HCT116 (cell line): Measurements from ENCODE around the gene OCA2.

Experiments used
- CEBPB ChIP-seq: IDR thresholded peaks from 2 replicates; pipeline ENCODE4 v1.6.1; 2012; ENCODE audit warnings: low read depth
- CTCF ChIP-seq, 3 experiments: fragments of 200-600 bp in 1 of 3; sonication (generic) in 1 of 3; IDR thresholded peaks in 2 of 3; conservative IDR thresholded peaks in 1 of 3; 2 replicates each; pipeline ENCODE4 v1.5.1; 2012 to 2017; ENCODE audit warnings: low read depth in 2 of 3, low read length in 2 of 3, antibody characterized with exemption in 1 of 3, borderline replicate concordance in 1 of 3, control low read depth in 1 of 3, mild to moderate bottlenecking in 1 of 3, mixed read lengths in 1 of 3, mixed run types in 1 of 3, moderate library complexity in 1 of 3; ENCODE audit not compliant: insufficient read depth in 1 of 3
- EGR1 ChIP-seq: IDR thresholded peaks from 2 replicates; pipeline ENCODE4 v1.6.1; 2012; ENCODE audit warnings: low read depth
- ELF1 ChIP-seq: IDR thresholded peaks from 2 replicates; pipeline ENCODE4 v1.6.1; 2012; ENCODE audit warnings: low read depth, borderline replicate concordance
- RAD21 ChIP-seq: IDR thresholded peaks from 2 replicates; pipeline ENCODE4 v1.6.1; 2012; ENCODE audit warnings: low read depth, mild to moderate bottlenecking
- ZBTB33 ChIP-seq: IDR thresholded peaks from 2 replicates; pipeline ENCODE4 v1.6.1; 2011; ENCODE audit warnings: mild to moderate bottlenecking, low read length, moderate library complexity; ENCODE audit not compliant: insufficient replicate concordance; ENCODE audit errors: extremely low read depth

GRCh38 chr15:28068930-28069329, 30.2 kb downstream of the OCA2 start:
- TF ChIP-seq CTCF (IDR thresholded peaks at IDR 0.05 in 2 of 3, conservative IDR thresholded peaks at IDR 0.05 in 1 of 3; ENCODE audit: borderline replicate concordance in 1 of 3, insufficient read depth in 1 of 3, low read depth in 2 of 3, low read length in 2 of 3) (no peak), ELF1 (no peak), EGR1 (no peak), RAD21 (no peak), CEBPB (no peak), ZBTB33 (no peak)
